NB4 (cell line): ENCODE measurements around the gene SMYD3.

Experiments used
- CTCF ChIP-seq: IDR thresholded peaks from one replicate; pipeline ENCODE4 v1.5.1; 2012; ENCODE audit warnings: low read depth, low read length
- MAX ChIP-seq: IDR thresholded peaks from 2 replicates; pipeline ENCODE4 v1.6.1; 2011; ENCODE audit warnings: low read depth, low read length

DNA sequence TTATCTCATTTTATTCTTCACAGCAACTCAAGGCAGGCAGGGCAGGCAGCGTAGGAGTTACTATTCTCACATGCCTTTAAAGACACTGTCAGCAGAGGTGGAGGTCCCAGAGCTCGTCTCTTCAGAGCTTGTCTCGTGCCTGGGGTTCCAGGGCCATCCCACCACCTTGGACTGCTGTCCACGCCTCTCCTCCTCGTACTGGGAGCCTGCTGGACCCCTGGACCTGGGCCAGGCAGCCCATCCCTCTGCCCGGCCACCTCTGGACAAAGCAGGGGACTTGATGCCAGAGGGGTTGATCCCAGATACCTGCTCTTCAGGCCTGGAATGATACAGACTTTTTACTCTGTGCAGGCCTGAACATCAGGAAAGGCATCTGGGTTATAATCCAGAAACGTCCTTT lies 805.4 kb downstream of the SMYD3 start:
- TF ChIP-seq MAX (no peak), CTCF (no peak)
